Stimulated activated CD8-positive, alpha-beta memory T cell treated with anti-CD3 and anti-CD28 coated beads, Interleukin-2, amount 100 ng/mL, for 48 hours (primary cell): ENCODE data around the gene SARM1.
"Not testable (repeated sequence)": the region's sequence is repeated elsewhere in the genome, so short reads cannot be mapped to it uniquely, and the experiment has no call there.

ENCODE experiments used
- DNase-seq, 2 donors: peaks; one replicate each; pipeline ENCODE4 v3.0.0-alpha.2; 2020; ENCODE audit warnings: low read depth in 2 of 2

SARM1 gene

DNA sequence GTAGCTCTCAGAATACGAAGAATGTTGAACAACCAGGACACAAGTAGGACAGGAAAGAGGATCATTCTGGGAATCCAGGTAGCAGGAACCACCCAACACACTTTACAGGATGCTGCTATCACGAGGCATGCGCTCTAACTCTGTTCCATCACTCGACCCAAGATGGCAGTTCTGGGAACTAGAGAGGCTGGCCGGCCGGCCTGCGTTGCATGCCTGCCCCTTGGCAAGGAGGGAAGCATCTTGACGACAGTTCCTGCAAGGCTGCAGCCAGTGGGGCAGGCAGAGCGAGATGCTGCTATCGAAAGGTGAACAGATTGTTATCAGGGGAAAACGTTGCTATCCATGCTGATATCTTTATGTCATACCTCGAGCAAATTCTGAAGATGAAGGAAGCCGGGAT is 53.7 kb downstream of the SARM1 start:
- no peak for DNase-seq

DNA sequence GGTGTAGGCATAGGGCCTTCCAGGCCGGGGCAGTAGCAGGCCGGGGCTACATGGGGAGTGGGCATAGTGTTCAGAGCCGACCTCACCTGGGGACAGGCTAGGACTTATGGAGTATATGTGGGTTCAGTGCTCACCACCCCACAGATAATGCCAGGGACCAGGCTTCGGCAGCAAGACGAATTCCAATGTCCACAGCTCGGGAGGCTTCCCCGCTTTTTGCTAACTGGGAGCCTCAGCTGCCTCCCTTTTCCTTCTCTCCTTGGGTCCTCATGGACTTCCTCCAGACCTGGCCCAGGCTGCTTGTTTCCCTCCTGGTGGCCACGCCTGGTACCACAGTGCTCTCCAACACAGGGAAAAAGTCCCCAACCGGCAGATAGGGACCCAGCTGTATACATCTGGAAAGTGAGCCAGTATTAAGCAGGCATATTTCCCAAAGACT is 54.6 kb downstream of the SARM1 start:
- no peak for DNase-seq

DNA sequence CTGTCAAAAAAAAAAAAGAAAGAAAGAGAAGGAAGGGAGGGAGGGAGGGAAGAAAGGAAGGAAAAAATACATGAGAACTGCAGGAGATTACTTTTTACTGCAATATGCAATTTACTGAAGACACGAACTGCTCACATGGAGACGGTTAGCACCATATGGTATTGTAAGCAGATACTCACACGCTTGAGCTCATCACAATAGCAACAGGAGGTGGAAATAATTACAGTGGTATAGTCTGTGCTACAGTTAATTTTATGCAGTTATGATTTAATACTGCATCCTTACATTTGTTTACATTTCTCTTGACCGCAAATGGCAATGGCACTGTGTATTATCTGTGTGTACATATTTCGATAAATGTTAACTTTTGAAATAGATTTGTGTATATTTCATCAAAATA is 55.9 kb downstream of the SARM1 start:
- DNase-seq = no peak

DNA sequence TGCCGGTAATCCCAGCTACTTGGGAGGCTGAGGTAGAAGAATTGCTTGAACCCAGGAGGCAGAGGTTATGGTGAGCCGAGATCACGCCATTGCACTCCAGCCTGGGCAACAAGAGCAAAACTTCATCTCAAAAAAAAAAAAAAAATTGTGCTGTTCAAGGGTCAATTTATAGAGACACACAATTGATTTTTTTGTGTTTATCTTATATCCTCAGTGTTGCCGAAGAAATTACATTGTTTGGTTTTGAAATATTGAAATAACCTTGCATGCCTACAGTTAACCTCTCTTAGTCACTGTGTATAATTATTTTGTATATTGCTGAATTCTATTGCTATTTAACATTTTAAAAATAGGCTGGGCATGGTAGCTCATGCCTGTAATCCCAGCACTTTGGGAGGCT is 56.5 kb downstream of the SARM1 start:
- DNase-seq = not testable (repeated sequence)

DNA sequence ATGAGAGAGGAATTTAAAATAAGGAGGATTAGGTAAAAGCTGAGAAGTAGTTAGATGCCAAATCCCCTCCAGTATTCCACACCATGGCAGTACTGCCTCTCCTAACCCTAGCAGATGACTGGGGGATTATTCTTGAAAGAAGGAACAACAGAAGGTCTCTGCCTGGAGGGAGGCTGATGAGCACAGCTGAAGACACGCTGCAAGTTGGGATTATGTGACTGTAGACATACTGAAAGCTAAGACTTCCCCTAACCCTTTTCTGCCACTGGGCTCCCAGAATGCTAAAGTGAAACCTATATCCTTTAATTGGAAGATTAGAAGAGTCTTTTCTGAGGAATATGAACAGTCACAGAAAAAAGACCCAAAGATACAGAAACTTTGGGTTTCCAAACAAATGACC is 62.2 kb downstream of the SARM1 start:
- no peak for DNase-seq

DNA sequence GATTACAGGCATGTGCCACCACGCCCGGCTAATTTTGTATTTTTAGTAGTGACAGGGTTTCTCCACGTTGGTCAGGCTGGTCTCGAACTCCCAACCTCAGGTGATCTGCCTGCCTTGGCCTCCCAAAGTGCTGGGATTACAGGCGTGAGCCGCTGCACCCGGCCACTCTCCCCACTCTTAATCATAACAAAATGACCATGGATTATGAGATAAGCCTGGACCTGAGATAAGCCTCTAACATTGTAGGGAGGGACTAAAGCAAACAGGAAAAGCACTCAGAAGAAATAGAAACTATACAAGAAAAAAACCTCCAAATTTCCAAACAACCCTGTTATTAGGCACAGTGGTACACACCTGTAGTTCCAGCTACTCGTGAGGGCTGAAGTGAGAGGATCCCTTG is 62.8 kb downstream of the SARM1 start:
- DNase-seq = not testable (repeated sequence)

DNA sequence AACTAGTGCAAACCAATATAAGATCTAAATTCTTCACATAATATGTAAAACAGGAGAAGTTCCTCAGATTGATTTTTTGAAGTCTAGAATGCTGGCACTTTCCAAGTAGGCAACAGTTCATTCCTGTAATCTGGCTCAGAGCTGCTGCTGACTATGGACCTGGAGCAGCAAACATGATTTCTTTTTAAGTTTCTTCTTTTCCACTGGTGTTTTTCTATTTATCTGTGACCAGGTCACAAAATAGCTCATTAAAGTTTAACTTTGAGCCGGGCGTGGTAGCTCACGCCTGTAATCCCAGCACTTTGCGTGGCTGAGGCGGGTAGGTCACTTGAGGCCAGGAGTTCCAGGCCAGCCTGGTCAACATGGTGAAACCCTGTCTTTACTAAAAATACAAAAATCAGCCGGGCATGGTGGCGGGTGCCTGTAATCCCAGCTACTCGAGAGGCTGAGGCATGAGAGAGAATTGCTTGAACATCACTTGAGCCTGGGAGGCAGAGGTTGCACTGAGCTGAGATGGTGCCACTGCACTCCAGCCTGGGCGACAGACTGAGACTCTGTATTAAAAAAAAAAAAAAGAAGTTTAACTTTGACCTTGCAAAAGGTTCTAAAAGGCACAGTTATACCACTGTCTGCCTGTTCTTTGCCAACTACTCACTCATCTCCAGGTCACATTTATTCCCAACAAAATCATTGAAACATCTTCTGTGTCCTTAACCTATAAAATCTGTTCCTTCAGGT is 72.6 kb downstream of the SARM1 start:
- no peak for DNase-seq

DNA sequence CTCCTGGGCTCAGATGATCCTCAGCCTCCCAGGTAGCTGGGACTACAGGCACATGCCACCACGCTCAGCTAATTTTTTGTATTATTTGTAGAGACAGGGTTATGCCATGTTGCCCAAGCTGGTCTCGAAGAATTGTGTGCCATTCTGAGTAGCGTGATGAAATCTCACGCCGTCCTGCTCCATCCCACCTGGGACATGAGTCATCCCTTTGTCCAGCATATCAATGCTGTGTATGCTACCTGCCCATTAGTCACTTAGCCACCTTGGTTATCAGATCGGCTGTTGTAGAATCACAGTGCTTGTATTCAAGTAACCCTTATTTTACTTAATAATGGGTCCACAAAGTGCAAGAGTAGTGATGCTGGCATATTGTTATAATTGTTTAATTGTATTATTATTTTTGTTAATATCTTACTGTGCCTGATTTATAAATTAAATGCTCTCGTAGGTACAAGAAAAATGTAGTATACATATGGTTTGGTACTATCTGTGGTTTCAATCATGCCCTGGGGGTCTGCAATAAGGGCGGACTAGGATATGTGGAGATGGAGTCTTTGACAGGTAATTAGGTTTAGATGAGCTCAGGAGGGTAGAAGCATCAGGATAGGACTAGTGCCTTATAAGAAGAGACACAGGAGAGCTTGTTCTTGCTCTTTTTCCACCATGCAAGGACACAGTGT is 75.4 kb downstream of the SARM1 start:
- DNase-seq = no peak

DNA sequence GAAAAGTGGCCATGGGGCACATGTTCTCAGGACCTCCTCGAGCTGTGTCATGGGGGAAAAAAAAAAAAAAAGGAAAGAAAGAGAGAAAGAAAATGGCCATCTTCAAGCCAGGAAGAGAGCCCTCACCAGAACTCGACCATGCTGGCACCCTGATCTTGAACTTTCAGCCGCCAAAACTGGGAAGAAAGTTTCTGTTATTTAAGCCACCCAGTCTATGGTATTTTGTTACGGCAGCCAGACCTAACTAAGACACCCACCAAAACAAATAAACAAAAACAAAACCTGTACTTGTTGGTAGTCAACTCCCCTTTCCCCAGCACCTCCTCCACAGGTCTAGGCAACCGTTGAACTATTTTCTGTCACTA is 75.9 kb downstream of the SARM1 start:
- no peak for DNase-seq

DNA sequence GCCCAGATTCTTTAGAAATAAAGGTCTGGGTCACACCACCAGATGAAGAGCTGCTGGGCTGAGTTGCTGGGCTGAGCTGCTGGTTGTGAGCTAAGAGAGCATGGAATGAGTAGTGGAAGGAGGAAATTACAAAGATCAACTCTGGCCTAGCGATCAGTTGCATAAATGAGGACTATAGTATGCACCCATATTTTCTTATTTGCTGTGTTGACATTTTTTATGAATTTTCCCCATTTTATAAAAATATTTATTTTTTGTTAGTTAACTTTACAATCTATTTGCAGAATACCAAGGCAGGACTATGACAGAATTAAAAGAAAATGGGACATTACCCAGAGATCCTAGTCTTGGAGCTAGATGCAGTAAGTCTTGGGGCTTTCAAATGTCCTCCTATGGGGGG is 78.4 kb downstream of the SARM1 start:
- DNase-seq = no peak
